Neuronal stem cell (in vitro differentiated cells): ENCODE data around the gene SNX6.

Source experiments
- DNase-seq: peaks from one replicate; pipeline ENCODE4 v3.0.0-alpha.2; 2013; ENCODE audit warnings: low spot score
- H2AFZ ChIP-seq: one replicate; pipeline ENCODE4 v1.6.1; 2013; ENCODE audit warnings: mild to moderate bottlenecking, low read length, inconsistent platforms
- H2AK5ac ChIP-seq: 2 replicates; pipeline ENCODE4 v1.6.1; 2013; ENCODE audit warnings: low read depth, mild to moderate bottlenecking, inconsistent platforms, low read length, moderate library complexity, mixed read lengths
- H2BK120ac ChIP-seq: 2 replicates; pipeline ENCODE4 v1.6.1; 2013; ENCODE audit warnings: low read depth, mild to moderate bottlenecking, inconsistent platforms, low read length, moderate library complexity, mixed read lengths
- H2BK12ac ChIP-seq: one replicate; pipeline ENCODE4 v1.6.1; 2013; ENCODE audit warnings: low read length, inconsistent platforms
- H2BK15ac ChIP-seq: 2 replicates; pipeline ENCODE4 v1.6.1; 2013; ENCODE audit warnings: mild to moderate bottlenecking, low read length, inconsistent platforms, mixed read lengths
- H2BK5ac ChIP-seq: one replicate; pipeline ENCODE4 v1.6.1; 2013; ENCODE audit warnings: inconsistent platforms, mild to moderate bottlenecking, low read length, moderate library complexity
- H3K14ac ChIP-seq: one replicate; pipeline ENCODE4 v1.6.1; 2013; ENCODE audit warnings: low read length, inconsistent platforms
- H3K18ac ChIP-seq: 2 replicates; pipeline ENCODE4 v1.6.1; 2013; ENCODE audit warnings: low read length, inconsistent platforms
- H3K23ac ChIP-seq: 2 replicates; pipeline ENCODE4 v1.6.1; 2013; ENCODE audit warnings: low read depth, mild to moderate bottlenecking, mixed read lengths, low read length, inconsistent platforms; ENCODE audit not compliant: poor library complexity
- H3K27ac ChIP-seq: replicated peaks from 3 replicates; pipeline ENCODE4 v1.5.1; 2013; ENCODE audit warnings: low read length, inconsistent platforms
- H3K27me3 ChIP-seq, 3 experiments: 2 replicates each; pipeline ENCODE4 v1.6.1; 2013; ENCODE audit warnings: low read length in 3 of 3, mild to moderate bottlenecking in 2 of 3, inconsistent platforms in 1 of 3, low read depth in 1 of 3, mixed read lengths in 1 of 3, moderate library complexity in 1 of 3; ENCODE audit not compliant: control insufficient read depth in 3 of 3, insufficient read depth in 3 of 3
- H3K36me3 ChIP-seq, 2 donors: replicated peaks in 1 of 2; 2 replicates each; pipeline ENCODE4 v1.6.1; 2013; ENCODE audit warnings: low read length in 2 of 2; ENCODE audit not compliant: control insufficient read depth in 2 of 2, insufficient read depth in 2 of 2
- H3K4ac ChIP-seq: 2 replicates; pipeline ENCODE4 v1.6.1; 2013; ENCODE audit warnings: inconsistent platforms, mild to moderate bottlenecking, low read length, moderate library complexity
- H3K4me1 ChIP-seq, 2 donors: 1 replicate in 1 of 2; 2 replicates in 1 of 2; pipeline ENCODE4 v1.6.1; 2013; ENCODE audit warnings: low read length in 2 of 2, low read depth in 1 of 2; ENCODE audit not compliant: control insufficient read depth in 2 of 2, insufficient read depth in 1 of 2
- H3K4me2 ChIP-seq: one replicate; pipeline ENCODE4 v1.6.1; 2013; ENCODE audit warnings: mild to moderate bottlenecking, low read length, inconsistent platforms; ENCODE audit not compliant: insufficient read depth, poor library complexity, severe bottlenecking
- H3K4me3 ChIP-seq, 2 donors: 2 replicates each; pipeline ENCODE4 v1.5.1; 2013; ENCODE audit warnings: low read length in 2 of 2, mild to moderate bottlenecking in 2 of 2, inconsistent platforms in 1 of 2, moderate library complexity in 1 of 2
- H3K79me1 ChIP-seq: one replicate; pipeline ENCODE4 v1.6.1; 2013; ENCODE audit warnings: low read depth, mild to moderate bottlenecking, inconsistent platforms, low read length, moderate library complexity
- H3K9ac ChIP-seq: one replicate; pipeline ENCODE4 v1.6.1; 2013; ENCODE audit warnings: mild to moderate bottlenecking, low read depth, low read length, inconsistent platforms; ENCODE audit not compliant: poor library complexity
- H3K9me3 ChIP-seq, 2 donors: replicated peaks in 1 of 2; 2 replicates each; pipeline versions ENCODE3 to v1.6.1; 2013; ENCODE audit warnings: low read length in 2 of 2, mild to moderate bottlenecking in 2 of 2, inconsistent platforms in 1 of 2, low read depth in 1 of 2, mixed read lengths in 1 of 2, moderate library complexity in 1 of 2; ENCODE audit not compliant: control insufficient read depth in 2 of 2, insufficient read depth in 1 of 2
- H4K8ac ChIP-seq: one replicate; pipeline ENCODE4 v1.6.1; 2013; ENCODE audit warnings: low read depth, mild to moderate bottlenecking, inconsistent platforms, low read length, moderate library complexity
- H4K91ac ChIP-seq: one replicate; pipeline ENCODE4 v1.6.1; 2013; ENCODE audit warnings: low read length, low read depth, mild to moderate bottlenecking, inconsistent platforms; ENCODE audit not compliant: poor library complexity
- WGBS, 2 donors: extraction: QIAGEN DNeasy Blood & Tissue Kit; methylation state at CpG; one replicate each; pipeline ENCODE4 v1.1.7; 2013; ENCODE audit warnings: missing lambda C conversion rate in 2 of 2, mixed read lengths in 1 of 2; ENCODE audit not compliant: insufficient read length in 2 of 2, insufficient replicate concordance in 1 of 2; ENCODE audit errors: extremely low coverage in 2 of 2; 5-methylcytosine and 5-hydroxymethylcytosine counted together

SNX6 gene

DNA sequence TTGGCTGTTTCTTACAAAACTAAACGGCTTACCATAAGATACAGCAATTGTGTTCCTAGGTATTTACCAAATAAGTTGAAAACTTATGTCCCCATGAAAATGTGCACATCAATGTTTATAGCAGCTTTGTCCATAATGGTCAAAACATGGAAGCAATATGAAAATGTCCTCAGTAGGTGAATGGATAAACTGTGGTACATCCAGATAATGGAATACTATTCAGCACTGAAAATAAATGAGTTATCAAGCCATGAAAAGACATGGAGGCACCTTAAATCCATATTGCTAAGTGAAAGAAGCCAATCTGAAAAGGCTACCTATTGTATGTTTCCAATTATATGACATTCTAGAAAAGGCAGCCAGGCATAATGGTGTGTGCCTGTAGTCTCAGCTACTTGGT lies 43.8 kb upstream of the SNX6 start:
- H3K14ac ChIP-seq: no peak overlapping the region
- no peak overlapping the region for H3K4me2 ChIP-seq
- H2AK5ac ChIP-seq: no peak overlapping the region
- no peaks in the 10 kb centered on the region for H3K36me3 ChIP-seq
- no peak overlapping the region for H4K8ac ChIP-seq
- no peak overlapping the region for H2BK12ac ChIP-seq
- no peaks in the 10 kb centered on the region for H3K27me3 ChIP-seq
- no peak overlapping the region for H4K91ac ChIP-seq
- no peak overlapping the region for H3K27ac ChIP-seq
- H2BK15ac ChIP-seq: no peak overlapping the region
- H3K79me1 ChIP-seq: no peaks in the 10 kb centered on the region
- DNase-seq: no peak
- WGBS, 2 donors: no CpG with 5 or more reads among the region's 1 CpG
- no peak overlapping the region for H2BK5ac ChIP-seq
- no peak overlapping the region for H2AFZ ChIP-seq
- peaks cover 3 to 7% of the 10 kb centered on the region in 2 donors for H3K4me1 ChIP-seq
- H3K9me3 ChIP-seq: no peaks in the 10 kb centered on the region
- no peak overlapping the region for H2BK120ac ChIP-seq
- H3K4ac ChIP-seq: no peak overlapping the region
- H3K4me3 ChIP-seq: no peak overlapping the region
- no peak overlapping the region for H3K18ac ChIP-seq
- no peak overlapping the region for H3K9ac ChIP-seq
- no peak overlapping the region for H3K23ac ChIP-seq

DNA sequence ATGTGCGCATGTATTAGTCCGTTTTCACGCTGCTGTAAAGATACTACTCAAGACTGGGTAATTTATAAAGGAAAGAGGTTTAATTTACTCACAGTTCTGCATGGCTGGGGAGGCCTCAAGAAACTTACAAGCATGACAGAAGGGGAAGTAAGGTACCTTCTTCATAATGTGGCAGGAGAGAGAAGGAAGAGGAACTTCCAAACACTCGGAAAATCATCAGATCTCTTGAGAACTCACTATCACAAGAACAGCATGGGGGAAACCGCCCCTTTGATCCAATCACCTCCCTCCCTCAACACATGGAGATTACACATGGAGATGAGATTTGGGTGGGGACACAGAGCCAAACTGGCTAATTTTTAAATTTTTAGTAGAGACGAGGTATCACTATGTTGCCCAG lies 41.8 kb upstream of the SNX6 start:
- H3K23ac ChIP-seq: no peak overlapping the region
- no CpG with 5 or more reads among the region's 6 CpGs for WGBS, 2 donors
- H4K8ac ChIP-seq: no peak overlapping the region
- no peak overlapping the region for H2BK15ac ChIP-seq
- no peak overlapping the region for H3K9ac ChIP-seq
- no peak overlapping the region for H3K27ac ChIP-seq
- H3K4ac ChIP-seq: no peak overlapping the region
- no peak overlapping the region for H2BK120ac ChIP-seq
- H2AFZ ChIP-seq: no peak overlapping the region
- H3K9me3 ChIP-seq: no peaks in the 10 kb centered on the region
- no peaks in the 10 kb centered on the region for H3K4me1 ChIP-seq
- no peak for DNase-seq
- no peaks in the 10 kb centered on the region for H3K36me3 ChIP-seq
- no peak overlapping the region for H2BK5ac ChIP-seq
- H3K4me2 ChIP-seq: no peak overlapping the region
- H3K4me3 ChIP-seq: no peak overlapping the region
- no peak overlapping the region for H2AK5ac ChIP-seq
- H3K79me1 ChIP-seq: no peaks in the 10 kb centered on the region
- H2BK12ac ChIP-seq: no peak overlapping the region
- no peaks in the 10 kb centered on the region for H3K27me3 ChIP-seq
- H3K14ac ChIP-seq: no peak overlapping the region
- H4K91ac ChIP-seq: no peak overlapping the region
- H3K18ac ChIP-seq: no peak overlapping the region

DNA sequence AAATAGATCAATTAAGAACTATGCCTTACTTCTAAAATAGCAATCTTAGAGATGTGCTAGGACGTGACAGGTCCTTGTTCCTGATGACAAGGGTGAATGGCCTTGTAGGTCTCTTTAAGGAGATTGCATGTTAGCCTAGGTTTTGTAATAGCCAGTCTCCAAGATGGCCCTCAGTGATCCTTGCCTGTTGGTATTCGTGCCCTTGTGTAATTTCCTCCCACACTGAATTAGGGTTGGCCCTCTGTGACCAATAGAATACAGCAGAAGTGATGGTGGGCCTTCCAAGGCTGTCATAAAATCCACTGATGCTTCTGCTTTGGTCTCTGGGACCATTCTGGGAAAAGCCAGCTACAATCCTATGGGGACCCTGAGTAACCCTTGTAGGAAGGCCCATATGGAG lies 38.2 kb upstream of the SNX6 start:
- WGBS, 2 donors: no CpG with 5 or more reads among the region's 2 CpGs

DNA sequence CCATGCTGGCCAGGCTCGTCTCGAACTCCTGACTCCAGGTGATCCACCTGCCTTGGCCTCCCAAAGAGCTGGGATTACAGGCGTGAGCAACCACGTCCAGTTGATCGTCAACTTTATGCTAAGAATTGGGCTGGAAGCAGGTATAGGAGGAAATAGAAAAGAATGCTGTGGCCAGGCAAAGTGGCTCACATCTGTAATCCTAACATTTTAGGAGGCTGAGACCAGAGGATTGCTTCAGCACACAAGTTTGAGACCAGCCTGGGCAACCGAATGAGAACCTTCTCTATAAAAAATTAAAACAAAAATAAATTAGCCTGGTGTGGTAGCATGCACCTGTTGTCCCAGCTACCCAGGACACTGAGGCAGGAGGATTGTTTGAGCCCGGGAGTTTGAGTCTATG lies 37.1 kb upstream of the SNX6 start:
- Histone ChIP-seq H3K14ac (no peak overlapping the region), H4K8ac (no peak overlapping the region), H3K9ac (no peak overlapping the region), H2BK12ac (no peak overlapping the region), H2BK120ac (no peak overlapping the region), H3K27ac (no peak overlapping the region), H2AFZ (no peak overlapping the region), H3K4me3 (peak overlapping the region in 1 of 2 donors; percentile 22), H3K9me3 (no peaks in the 10 kb centered on the region), H3K4me1 (no peaks in the 10 kb centered on the region), H3K18ac (no peak overlapping the region), H3K4me2 (no peak overlapping the region), H3K79me1 (no peaks in the 10 kb centered on the region), H4K91ac (no peak overlapping the region), H3K27me3 (no peaks in the 10 kb centered on the region), H3K36me3 (no peaks in the 10 kb centered on the region), H2AK5ac (no peak overlapping the region), H2BK15ac (no peak overlapping the region), H2BK5ac (no peak overlapping the region), H3K4ac (no peak overlapping the region), H3K23ac (no peak overlapping the region)
- no peak for DNase-seq
- WGBS, 2 donors: no CpG with 5 or more reads among the region's 7 CpGs

More for the DNA sequence above, 38.2 kb upstream of the SNX6 start:
- Histone ChIP-seq H3K27me3 (no peaks in the 10 kb centered on the region), H3K4me3 (no peak overlapping the region), H2BK5ac (no peak overlapping the region), H3K36me3 (no peaks in the 10 kb centered on the region), H3K79me1 (no peaks in the 10 kb centered on the region), H3K9ac (no peak overlapping the region), H4K8ac (no peak overlapping the region), H4K91ac (no peak overlapping the region), H3K4ac (no peak overlapping the region), H2AK5ac (no peak overlapping the region), H2AFZ (no peak overlapping the region), H3K18ac (no peak overlapping the region), H2BK12ac (no peak overlapping the region), H2BK15ac (no peak overlapping the region), H2BK120ac (no peak overlapping the region), H3K23ac (no peak overlapping the region), H3K4me1 (no peaks in the 10 kb centered on the region), H3K9me3 (no peaks in the 10 kb centered on the region), H3K27ac (no peak overlapping the region), H3K4me2 (no peak overlapping the region), H3K14ac (no peak overlapping the region)
- no peak for DNase-seq
